GM12875 (cell line): ENCODE measurements around the gene BORCS5.
"Not testable (repeated sequence)": the region's sequence is repeated elsewhere in the genome, so short reads cannot be mapped to it uniquely, and the experiment has no call there.

Experiments used
- H3K4me3 ChIP-seq: one replicate; pipeline ENCODE4 v1.5.1; 2011; ENCODE audit warnings: low read depth, low read length, control low read depth
- TF ChIP-seq, protein P1 (sequence below): IDR thresholded peaks from 2 replicates; pipeline ENCODE4 v1.5.1; 2011; ENCODE audit warnings: low read depth, mild to moderate bottlenecking, control low read depth, inconsistent platforms, low read length, moderate library complexity, borderline replicate concordance; ENCODE audit not compliant: insufficient read depth

BORCS5 gene

DNA sequence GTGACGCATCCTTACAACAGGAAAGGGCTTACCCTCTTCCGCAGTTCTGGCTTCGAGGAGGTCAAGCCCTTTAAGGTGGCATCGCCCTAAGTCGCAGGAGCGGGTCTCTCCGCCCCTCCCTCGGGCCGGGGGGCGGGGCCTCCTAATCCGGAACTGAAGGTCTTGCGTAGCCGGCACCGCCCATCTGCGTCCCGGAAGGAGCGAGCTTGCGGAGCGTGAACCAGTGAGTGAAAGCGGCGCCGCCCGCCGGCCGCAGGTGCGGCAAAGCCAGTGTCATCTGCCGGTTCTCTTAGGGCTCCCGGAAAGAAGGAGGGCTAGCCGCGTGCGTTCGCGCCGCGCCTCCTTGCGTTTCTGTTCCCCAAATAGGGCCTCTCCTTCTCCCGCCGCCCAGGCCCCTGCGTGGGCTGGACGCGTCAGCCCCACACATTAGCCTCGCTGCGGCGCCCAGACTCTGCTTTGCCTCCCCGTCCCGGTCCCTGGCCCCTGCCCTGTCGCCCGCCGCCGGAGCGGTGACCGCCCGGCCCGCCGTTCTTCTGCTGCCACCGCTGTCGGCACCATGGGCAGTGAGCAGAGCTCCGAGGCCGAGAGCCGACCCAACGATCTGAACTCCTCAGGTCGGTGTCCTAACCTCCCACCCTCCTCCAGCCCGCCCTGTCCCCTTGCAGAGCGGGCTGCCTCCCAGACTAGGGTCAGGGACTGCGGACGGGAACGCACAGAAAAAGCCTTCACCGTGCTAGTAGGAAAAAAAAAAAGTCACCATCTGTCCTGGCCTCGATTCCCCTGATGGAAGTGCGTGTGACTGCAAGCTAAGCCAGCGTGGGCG, at the start of gene BORCS5:
Gene BORCS5 (plus strand): TSS at position 183 of the 823 bp plus-strand sequence. CDS start 374 bp downstream, at position 557.
- TF ChIP-seq, protein P1, sequence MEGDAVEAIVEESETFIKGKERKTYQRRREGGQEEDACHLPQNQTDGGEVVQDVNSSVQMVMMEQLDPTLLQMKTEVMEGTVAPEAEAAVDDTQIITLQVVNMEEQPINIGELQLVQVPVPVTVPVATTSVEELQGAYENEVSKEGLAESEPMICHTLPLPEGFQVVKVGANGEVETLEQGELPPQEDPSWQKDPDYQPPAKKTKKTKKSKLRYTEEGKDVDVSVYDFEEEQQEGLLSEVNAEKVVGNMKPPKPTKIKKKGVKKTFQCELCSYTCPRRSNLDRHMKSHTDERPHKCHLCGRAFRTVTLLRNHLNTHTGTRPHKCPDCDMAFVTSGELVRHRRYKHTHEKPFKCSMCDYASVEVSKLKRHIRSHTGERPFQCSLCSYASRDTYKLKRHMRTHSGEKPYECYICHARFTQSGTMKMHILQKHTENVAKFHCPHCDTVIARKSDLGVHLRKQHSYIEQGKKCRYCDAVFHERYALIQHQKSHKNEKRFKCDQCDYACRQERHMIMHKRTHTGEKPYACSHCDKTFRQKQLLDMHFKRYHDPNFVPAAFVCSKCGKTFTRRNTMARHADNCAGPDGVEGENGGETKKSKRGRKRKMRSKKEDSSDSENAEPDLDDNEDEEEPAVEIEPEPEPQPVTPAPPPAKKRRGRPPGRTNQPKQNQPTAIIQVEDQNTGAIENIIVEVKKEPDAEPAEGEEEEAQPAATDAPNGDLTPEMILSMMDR, result peak; percentile 8; the same call in 1 of the 2 replicates

GRCh38 chr12:12310695-12311094, 46.2 kb upstream of the BORCS5 start:
- H3K4me3 ChIP-seq, result not testable (repeated sequence)

More for the DNA sequence above, at the start of gene BORCS5:
- peak within 1 kb of the TSS; percentile 94 for H3K4me3 ChIP-seq

- TF ChIP-seq, protein P1, result no peak
- H3K4me3 ChIP-seq, result no peak overlapping the region
Observed at GRCh38 chr12:12315838-12316237, 41.0 kb upstream of the BORCS5 start.

DNA sequence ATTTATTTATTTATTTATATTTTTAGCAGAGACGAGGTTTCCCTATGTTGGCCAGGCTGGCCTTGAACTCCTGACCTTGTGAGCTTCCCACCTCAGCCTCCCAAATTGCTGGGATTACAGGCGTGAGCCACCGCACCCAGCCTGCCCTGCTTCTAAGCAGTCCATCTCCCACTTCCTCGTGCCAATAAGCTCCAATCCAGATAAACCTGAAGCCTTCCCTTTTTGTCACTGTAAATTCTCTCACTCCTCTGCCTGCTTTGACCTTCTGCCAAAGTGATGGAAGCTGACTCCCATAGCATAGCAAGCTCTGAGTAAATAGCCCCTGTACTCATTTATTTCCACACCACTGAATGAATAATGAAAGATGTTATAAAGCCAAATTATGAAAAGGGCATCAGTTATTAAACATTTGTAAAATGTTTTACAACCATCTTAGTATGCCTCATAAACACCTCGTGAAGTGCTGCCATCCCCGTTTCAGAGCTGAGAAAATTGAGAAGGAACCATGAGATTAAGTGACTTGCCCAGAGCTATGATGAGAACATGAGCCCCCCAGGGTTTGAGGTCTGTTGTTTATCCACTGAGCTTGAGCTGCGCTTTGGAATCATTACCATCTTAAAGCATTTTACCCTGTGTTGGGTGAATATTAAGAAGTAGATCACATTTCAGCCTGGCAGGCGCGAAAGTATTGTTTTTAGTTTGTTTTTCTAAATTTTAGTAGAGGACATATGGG, 37.3 kb upstream of the BORCS5 start:
- H3K4me3 ChIP-seq, result no peak overlapping the region
- TF ChIP-seq, protein P1, result no peak

- TF ChIP-seq, protein P1, result no peak
- no peak overlapping the region for H3K4me3 ChIP-seq
Observed at GRCh38 chr12:12323118-12323517, 33.8 kb upstream of the BORCS5 start.

DNA sequence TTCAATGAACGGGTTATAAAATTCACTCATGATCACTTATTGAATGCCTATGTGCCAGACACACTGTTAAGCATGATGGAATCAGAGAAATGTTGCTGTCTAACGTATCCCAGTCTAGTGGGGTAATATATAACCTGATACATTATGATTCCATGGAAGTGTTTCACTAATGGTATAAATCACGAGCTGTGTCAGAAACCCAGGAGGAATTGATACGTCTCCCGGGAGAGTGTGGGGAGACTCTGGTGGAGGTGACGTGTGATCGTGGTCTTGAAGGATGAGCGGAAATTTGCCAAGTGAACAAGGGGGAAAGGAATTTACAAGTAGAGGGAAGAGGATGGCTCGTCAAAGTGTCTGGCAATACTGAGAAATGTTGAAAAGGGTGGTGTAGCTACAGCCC, 33.3 kb upstream of the BORCS5 start:
- no peak overlapping the region for H3K4me3 ChIP-seq
- TF ChIP-seq, protein P1, result no peak

- TF ChIP-seq, protein P1, result no peak
- no peak overlapping the region for H3K4me3 ChIP-seq
Observed at GRCh38 chr12:12326262-12326661, 30.6 kb upstream of the BORCS5 start.
